GM19328 (cell line): ENCODE measurements around the gene PHIP.

Source experiments
- ATAC-seq: cut with Tn5 transposase; IDR thresholded peaks from one replicate; pipeline ENCODE4 v1.9.1; 2021; ENCODE audit warnings: mild to moderate bottlenecking, moderate library complexity; ENCODE audit not compliant: unreplicated experiment

Gene PHIP

GRCh38 chr6:79071547-79071946 is 6.5 kb downstream of the PHIP start:
- ATAC-seq: no peak

- peak; percentile 49 for ATAC-seq
Observed at GRCh38 chr6:79070206-79070825, 7.7 kb downstream of the PHIP start.

GRCh38 chr6:79066828-79067227 is 11.2 kb downstream of the PHIP start:
- no peak for ATAC-seq

- no peak for ATAC-seq
Observed at GRCh38 chr6:79066330-79066729, 11.7 kb downstream of the PHIP start.

- no peak for ATAC-seq
Observed at GRCh38 chr6:79065232-79065631, 12.8 kb downstream of the PHIP start.

- ATAC-seq: no peak
Observed at GRCh38 chr6:79064635-79065034, 13.4 kb downstream of the PHIP start.

- no peak for ATAC-seq
Observed at GRCh38 chr6:79062708-79063107, 15.3 kb downstream of the PHIP start.

GRCh38 chr6:79057746-79058145 is 20.3 kb downstream of the PHIP start:
- ATAC-seq: no peak

GRCh38 chr6:79056226-79056625 is 21.8 kb downstream of the PHIP start:
- no peak for ATAC-seq

GRCh38 chr6:79048611-79049010 is 29.4 kb downstream of the PHIP start:
- ATAC-seq: no peak

GRCh38 chr6:79047072-79047471 is 31.0 kb downstream of the PHIP start:
- no peak for ATAC-seq

- no peak for ATAC-seq
Observed at GRCh38 chr6:79045966-79046365, 32.1 kb downstream of the PHIP start.

GRCh38 chr6:79042799-79043126 is 35.3 kb downstream of the PHIP start:
- ATAC-seq: peak; percentile 24

GRCh38 chr6:79042088-79042798 is 35.8 kb downstream of the PHIP start:
- peak; percentile 83 for ATAC-seq

GRCh38 chr6:79040083-79040482 is 38.0 kb downstream of the PHIP start:
- ATAC-seq: no peak

- no peak for ATAC-seq
Observed at GRCh38 chr6:79038061-79038460, 40.0 kb downstream of the PHIP start.

GRCh38 chr6:79034865-79035264 is 43.2 kb downstream of the PHIP start:
- no peak for ATAC-seq

GRCh38 chr6:79033279-79033678 is 44.8 kb downstream of the PHIP start:
- no peak for ATAC-seq

GRCh38 chr6:79031821-79032590 is 46.0 kb downstream of the PHIP start:
- ATAC-seq: no peak

GRCh38 chr6:79030511-79030910 is 47.5 kb downstream of the PHIP start:
- ATAC-seq: no peak

GRCh38 chr6:79030023-79030422 is 48.0 kb downstream of the PHIP start:
- no peak for ATAC-seq

GRCh38 chr6:79028641-79029314 is 49.3 kb downstream of the PHIP start:
- ATAC-seq: no peak
